HFFc6 (cell line): ENCODE measurements around the gene RBMS3. TPM values are rescaled to one million over a fixed set of nuclear protein-coding genes. Genes with fewer than 3 reads are reported as not detected.

Source experiments
- DNase-seq: peaks from one replicate; pipeline ENCODE4 v3.0.0-alpha.2; 2018
- H3K27ac Mint-ChIP-seq: 2 replicates; pipeline ENCODE4 v1.8.0; 2020; ENCODE audit warnings: mild to moderate bottlenecking, mixed read lengths
- H3K27me3 Mint-ChIP-seq: 2 replicates; pipeline ENCODE4 v1.8.0; 2021; ENCODE audit warnings: mild to moderate bottlenecking, moderate library complexity, mixed read lengths; ENCODE audit not compliant: insufficient read depth
- H3K36me3 Mint-ChIP-seq: 2 replicates; pipeline ENCODE4 v1.8.0; 2021; ENCODE audit warnings: low read depth, mixed read lengths
- H3K4me1 Mint-ChIP-seq: 2 replicates; pipeline ENCODE4 v1.8.0; 2020; ENCODE audit warnings: low read depth, mixed read lengths
- H3K4me3 Mint-ChIP-seq: 2 replicates; pipeline ENCODE4 v1.8.0; 2020; ENCODE audit warnings: mild to moderate bottlenecking, moderate library complexity, mixed read lengths
- H3K9me3 Mint-ChIP-seq: 2 replicates; pipeline ENCODE4 v1.8.0; 2020; ENCODE audit warnings: mild to moderate bottlenecking, mixed read lengths
- CTCF ChIP-seq: fragments of 200-600 bp; sonication (generic); IDR thresholded peaks from 2 replicates; pipeline ENCODE4 v1.5.0; 2021; ENCODE audit warnings: antibody characterized with exemption, mild to moderate bottlenecking
- total RNA-seq, 6 experiments: library from RNA; stranded (reverse); fragmentation: NEBNext Ultra II Directional; extraction: Animal tissue kit (Norgen Biotek cat#: 25700); gene quantifications; 2 replicates in 1 of 6; 3 replicates in 5 of 6; pipeline ENCODE4 v1.2.3, GENCODE V29; 2021

The RBMS3 gene
- total RNA-seq, 6 experiments from 2014 or later, result 22.8 to 46.9 (median 39.4) TPM

- H3K4me1 Mint-ChIP-seq, result peaks cover 93% of the 10 kb centered on the region
- no peak for TF ChIP-seq CTCF
- peak overlapping the region; percentile 79 for H3K27ac Mint-ChIP-seq
- peak overlapping the region; percentile 67 for H3K4me3 Mint-ChIP-seq
- DNase-seq, result no peak
- H3K9me3 Mint-ChIP-seq, result no peaks in the 10 kb centered on the region
- H3K36me3 Mint-ChIP-seq, result no peaks in the 10 kb centered on the region; the same call in 1 of the 2 replicates
- H3K27me3 Mint-ChIP-seq, result no peaks in the 10 kb centered on the region; the same call in none of the 2 replicates
Observed at GRCh38 chr3:29331456-29332194, 50.8 kb downstream of the RBMS3 start.

GRCh38 chr3:29332195-29332637, 51.3 kb downstream of the RBMS3 start:
- H3K27ac Mint-ChIP-seq, result peak overlapping the region; percentile 79
- peaks cover 90% of the 10 kb centered on the region for H3K4me1 Mint-ChIP-seq
- H3K36me3 Mint-ChIP-seq, result no peaks in the 10 kb centered on the region; the same call in 1 of the 2 replicates
- DNase-seq, result peak; percentile 16
- H3K4me3 Mint-ChIP-seq, result peak overlapping the region; percentile 67
- TF ChIP-seq CTCF, result no peak
- no peaks in the 10 kb centered on the region for H3K9me3 Mint-ChIP-seq
- H3K27me3 Mint-ChIP-seq, result no peaks in the 10 kb centered on the region; the same call in none of the 2 replicates

- TF ChIP-seq CTCF, result no peak
- no peaks in the 10 kb centered on the region for H3K9me3 Mint-ChIP-seq
- H3K27me3 Mint-ChIP-seq, result no peaks in the 10 kb centered on the region; the same call in 1 of the 2 replicates
- H3K36me3 Mint-ChIP-seq, result no peaks in the 10 kb centered on the region
- peaks cover 93% of the 10 kb centered on the region for H3K4me1 Mint-ChIP-seq
- peak overlapping the region; percentile 81 for H3K4me3 Mint-ChIP-seq
- DNase-seq, result peak; percentile 30
- H3K27ac Mint-ChIP-seq, result peak overlapping the region; percentile 79
Observed at GRCh38 chr3:29333576-29333975, 52.7 kb downstream of the RBMS3 start.

- Mint-ChIP-seq H3K27me3 (no peaks in the 10 kb centered on the region; the same call in 1 of the 2 replicates), H3K36me3 (no peaks in the 10 kb centered on the region), H3K4me1 (peaks cover 95% of the 10 kb centered on the region), H3K9me3 (no peaks in the 10 kb centered on the region), H3K27ac (peak overlapping the region; percentile 95), H3K4me3 (peak overlapping the region; percentile 88)
- no peak for TF ChIP-seq CTCF
- no peak for DNase-seq
Observed at GRCh38 chr3:29334706-29335105, 53.8 kb downstream of the RBMS3 start.

- Mint-ChIP-seq H3K27me3 (no peaks in the 10 kb centered on the region; the same call in 1 of the 2 replicates), H3K4me3 (peak overlapping the region; percentile 88), H3K27ac (peak overlapping the region; percentile 95), H3K9me3 (no peaks in the 10 kb centered on the region), H3K4me1 (peaks cover 91% of the 10 kb centered on the region), H3K36me3 (no peaks in the 10 kb centered on the region)
- DNase-seq, result peak; percentile 94
- TF ChIP-seq CTCF, result no peak
Observed at GRCh38 chr3:29335438-29335837, 54.6 kb downstream of the RBMS3 start.
